Measurements from ENCODE around the gene LRSAM1. TPM values are rescaled to one million over a fixed set of nuclear protein-coding genes. Genes with fewer than 3 reads are reported as not detected.

The LRSAM1 gene
- total RNA-seq, 1 donor from 2014 or later = 38.0 TPM

DNA sequence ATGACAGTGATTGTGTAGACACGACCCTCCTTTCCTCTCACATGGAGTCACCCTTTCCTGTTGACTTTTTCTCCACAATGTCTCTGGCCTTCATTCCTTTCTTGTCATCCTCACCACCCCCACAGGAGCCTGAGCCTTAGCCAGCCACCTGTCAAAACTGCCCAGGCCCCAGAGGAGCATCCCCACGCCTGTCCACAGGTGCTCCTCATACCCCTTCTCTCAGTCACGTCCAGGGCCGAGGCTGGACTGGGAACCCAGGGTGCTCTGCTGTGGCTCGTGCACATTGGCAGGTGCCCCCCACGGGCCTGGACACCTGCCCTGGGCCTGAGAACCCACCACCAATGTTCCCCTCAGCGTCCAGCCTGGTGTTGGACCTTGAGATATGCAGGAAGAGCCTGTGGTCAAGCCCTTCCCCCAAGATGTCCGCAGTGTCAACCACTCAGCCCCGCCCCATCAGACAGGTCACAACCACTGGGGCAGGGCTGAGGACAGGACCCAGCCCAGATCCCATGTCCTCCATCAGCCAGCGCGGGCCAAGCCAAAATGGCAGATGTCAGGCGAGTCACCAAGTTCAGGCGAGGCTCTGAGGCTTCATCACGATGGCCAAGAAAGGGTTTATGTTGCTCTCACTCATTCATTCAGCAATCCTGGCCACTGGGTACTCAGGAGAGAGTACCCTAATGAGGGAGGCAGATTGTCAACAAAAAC, 95.0 kb downstream of the LRSAM1 start:
- Mint-ChIP-seq H3K36me3 (ENCODE audit: unreplicated experiment) (peaks cover 4% of the 10 kb centered on the region), H3K4me3 (ENCODE audit: unreplicated experiment) (peak overlapping the region; percentile 42), H3K9me3 (ENCODE audit: unreplicated experiment) (peaks cover 3% of the 10 kb centered on the region), H3K27ac (ENCODE audit: unreplicated experiment) (peak overlapping the region; percentile 66), H3K27me3 (ENCODE audit: unreplicated experiment) (peaks cover 14% of the 10 kb centered on the region), H3K4me1 (ENCODE audit: low read depth, unreplicated experiment) (peaks cover 22% of the 10 kb centered on the region)
- TF ChIP-seq, protein P1, sequence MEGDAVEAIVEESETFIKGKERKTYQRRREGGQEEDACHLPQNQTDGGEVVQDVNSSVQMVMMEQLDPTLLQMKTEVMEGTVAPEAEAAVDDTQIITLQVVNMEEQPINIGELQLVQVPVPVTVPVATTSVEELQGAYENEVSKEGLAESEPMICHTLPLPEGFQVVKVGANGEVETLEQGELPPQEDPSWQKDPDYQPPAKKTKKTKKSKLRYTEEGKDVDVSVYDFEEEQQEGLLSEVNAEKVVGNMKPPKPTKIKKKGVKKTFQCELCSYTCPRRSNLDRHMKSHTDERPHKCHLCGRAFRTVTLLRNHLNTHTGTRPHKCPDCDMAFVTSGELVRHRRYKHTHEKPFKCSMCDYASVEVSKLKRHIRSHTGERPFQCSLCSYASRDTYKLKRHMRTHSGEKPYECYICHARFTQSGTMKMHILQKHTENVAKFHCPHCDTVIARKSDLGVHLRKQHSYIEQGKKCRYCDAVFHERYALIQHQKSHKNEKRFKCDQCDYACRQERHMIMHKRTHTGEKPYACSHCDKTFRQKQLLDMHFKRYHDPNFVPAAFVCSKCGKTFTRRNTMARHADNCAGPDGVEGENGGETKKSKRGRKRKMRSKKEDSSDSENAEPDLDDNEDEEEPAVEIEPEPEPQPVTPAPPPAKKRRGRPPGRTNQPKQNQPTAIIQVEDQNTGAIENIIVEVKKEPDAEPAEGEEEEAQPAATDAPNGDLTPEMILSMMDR (IDR thresholded peaks at IDR 0.05; ENCODE audit: partially characterized antibody, unreplicated experiment) = no peak
- no peak for DNase-seq

DNA sequence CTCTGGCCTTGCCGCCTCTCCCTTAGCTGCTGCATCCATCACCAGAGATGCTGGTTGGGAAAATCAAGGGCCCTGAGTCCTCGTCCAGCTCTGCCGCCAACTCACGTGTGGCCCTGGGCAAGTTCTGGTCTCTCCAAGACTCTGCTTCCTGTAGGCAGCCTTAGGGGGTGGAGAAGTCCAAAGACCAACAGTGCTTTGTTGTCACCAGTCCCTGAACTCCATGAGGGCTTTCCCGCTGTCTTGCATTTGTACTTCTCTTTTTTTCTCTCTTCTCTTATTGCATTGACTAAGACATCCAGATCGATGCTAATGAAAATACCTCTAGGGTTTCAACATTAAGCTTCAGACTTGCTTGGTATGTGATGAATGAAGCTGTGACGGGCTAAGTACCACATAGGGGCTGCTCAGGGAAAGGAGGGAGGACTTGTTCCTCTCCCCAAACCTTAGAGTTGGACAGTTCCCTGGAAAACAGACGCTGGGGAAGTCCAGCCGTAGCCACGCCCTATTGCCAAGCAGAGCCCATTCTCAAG, 97.1 kb downstream of the LRSAM1 start:
- DNase-seq = no peak
- Mint-ChIP-seq H3K27me3 (ENCODE audit: unreplicated experiment) (peaks cover 11% of the 10 kb centered on the region), H3K36me3 (ENCODE audit: unreplicated experiment) (peaks cover 4% of the 10 kb centered on the region), H3K27ac (ENCODE audit: unreplicated experiment) (no peak overlapping the region), H3K9me3 (ENCODE audit: unreplicated experiment) (peaks cover 5% of the 10 kb centered on the region), H3K4me1 (ENCODE audit: low read depth, unreplicated experiment) (peaks cover 22% of the 10 kb centered on the region), H3K4me3 (ENCODE audit: unreplicated experiment) (no peak overlapping the region)
- TF ChIP-seq, protein P1 (IDR thresholded peaks at IDR 0.05; ENCODE audit: partially characterized antibody, unreplicated experiment) = no peak

DNA sequence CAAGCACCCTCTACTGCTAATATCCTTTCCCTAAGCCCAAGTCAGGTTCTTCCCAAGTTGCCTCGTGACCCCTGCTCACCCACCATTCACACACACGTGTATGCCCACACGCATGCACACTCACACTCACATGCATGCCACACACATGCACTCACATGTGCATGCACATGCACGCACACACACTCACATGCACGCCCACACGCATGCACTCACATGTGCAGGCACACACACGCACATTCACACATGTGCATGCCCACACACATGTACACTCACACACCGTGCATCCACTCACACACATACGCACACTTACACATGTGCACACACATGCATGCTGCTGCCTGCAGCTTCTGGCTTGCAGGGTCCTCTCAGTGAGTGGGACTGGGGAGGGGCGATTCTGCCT, 97.9 kb downstream of the LRSAM1 start:
- H3K9me3 Mint-ChIP-seq (ENCODE audit: unreplicated experiment) = peaks cover 2% of the 10 kb centered on the region
- peaks cover 4% of the 10 kb centered on the region for H3K36me3 Mint-ChIP-seq (ENCODE audit: unreplicated experiment)
- H3K4me3 Mint-ChIP-seq (ENCODE audit: unreplicated experiment) = no peak overlapping the region
- H3K27me3 Mint-ChIP-seq (ENCODE audit: unreplicated experiment) = peaks cover 11% of the 10 kb centered on the region
- peak overlapping the region; percentile 18 for H3K27ac Mint-ChIP-seq (ENCODE audit: unreplicated experiment)
- TF ChIP-seq, protein P1 (IDR thresholded peaks at IDR 0.05; ENCODE audit: partially characterized antibody, unreplicated experiment) = no peak
- DNase-seq = no peak
- peaks cover 19% of the 10 kb centered on the region for H3K4me1 Mint-ChIP-seq (ENCODE audit: low read depth, unreplicated experiment)

DNA sequence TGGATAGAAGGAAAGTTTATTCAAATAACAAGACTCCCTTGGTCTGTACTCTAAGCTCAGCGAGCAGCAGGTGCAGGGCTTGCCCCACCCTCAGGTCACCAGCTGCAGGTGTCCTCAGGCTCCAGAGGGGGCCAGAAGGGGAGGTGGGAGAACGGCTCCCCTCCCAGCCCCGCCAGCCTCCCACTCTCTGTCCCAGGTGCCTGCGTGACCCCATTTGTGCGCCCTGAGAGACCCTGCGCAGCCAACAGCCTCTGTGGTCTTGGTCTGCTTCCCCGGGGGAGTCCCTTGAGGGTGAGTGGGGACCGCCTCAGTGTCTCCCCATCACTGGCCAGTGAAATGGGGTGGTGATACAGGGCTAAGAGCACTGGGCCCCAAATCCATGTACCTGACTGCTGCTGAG, 98.4 kb downstream of the LRSAM1 start:
- no peak overlapping the region for H3K27ac Mint-ChIP-seq (ENCODE audit: unreplicated experiment)
- H3K36me3 Mint-ChIP-seq (ENCODE audit: unreplicated experiment) = peaks cover 4% of the 10 kb centered on the region
- H3K27me3 Mint-ChIP-seq (ENCODE audit: unreplicated experiment) = peaks cover 11% of the 10 kb centered on the region
- H3K9me3 Mint-ChIP-seq (ENCODE audit: unreplicated experiment) = peaks cover 2% of the 10 kb centered on the region
- no peak for DNase-seq
- TF ChIP-seq, protein P1 (IDR thresholded peaks at IDR 0.05; ENCODE audit: partially characterized antibody, unreplicated experiment) = no peak
- H3K4me1 Mint-ChIP-seq (ENCODE audit: low read depth, unreplicated experiment) = peaks cover 19% of the 10 kb centered on the region
- H3K4me3 Mint-ChIP-seq (ENCODE audit: unreplicated experiment) = no peak overlapping the region

DNA sequence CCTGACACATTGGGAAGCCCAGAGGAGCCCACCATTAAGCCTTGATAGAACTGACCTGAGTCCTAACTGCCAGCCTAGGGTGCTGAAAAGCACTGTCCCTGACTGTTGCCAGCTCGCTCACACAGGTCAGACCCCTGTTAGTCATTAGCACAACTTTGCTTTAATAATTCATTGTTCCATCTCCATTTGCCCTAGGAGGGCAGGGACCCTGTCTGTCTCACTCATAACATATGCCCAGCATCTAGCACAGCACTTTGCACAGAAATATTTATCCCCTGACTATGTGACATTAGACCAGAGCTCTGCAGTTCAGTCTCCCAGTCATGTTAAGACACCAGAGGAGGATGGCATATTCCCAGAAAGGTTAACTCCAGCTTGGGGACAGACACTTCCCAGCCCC, 99.0 kb downstream of the LRSAM1 start:
- H3K27ac Mint-ChIP-seq (ENCODE audit: unreplicated experiment) = no peak overlapping the region
- no peak for DNase-seq
- H3K4me3 Mint-ChIP-seq (ENCODE audit: unreplicated experiment) = peak overlapping the region; percentile 10
- H3K36me3 Mint-ChIP-seq (ENCODE audit: unreplicated experiment) = peaks cover 4% of the 10 kb centered on the region
- peaks cover 19% of the 10 kb centered on the region for H3K4me1 Mint-ChIP-seq (ENCODE audit: low read depth, unreplicated experiment)
- H3K27me3 Mint-ChIP-seq (ENCODE audit: unreplicated experiment) = peaks cover 9% of the 10 kb centered on the region
- TF ChIP-seq, protein P1 (IDR thresholded peaks at IDR 0.05; ENCODE audit: partially characterized antibody, unreplicated experiment) = no peak
- peaks cover 2% of the 10 kb centered on the region for H3K9me3 Mint-ChIP-seq (ENCODE audit: unreplicated experiment)

Measured in glutamatergic neuron (in vitro differentiated cells).